Vagina (tissue), 2 donors: Measurements from ENCODE around the gene TFE3. TPM values are rescaled to one million over a fixed set of nuclear protein-coding genes. Genes with fewer than 3 reads are reported as not detected.
A peak's percentile ranks its signal among the peaks of the same experiment; 100 is the strongest.

ENCODE experiments used
- DNase-seq, 2 donors: peaks; one replicate each; pipeline ENCODE4 v3.0.0-alpha.2; 2017; ENCODE audit errors: extremely low spot score in 2 of 2
- H3K27ac ChIP-seq: fragments of 200-600 bp; sonication (generic); one replicate; pipeline ENCODE4 v1.5.1; 2019
- H3K27me3 ChIP-seq: fragments of 200-600 bp; sonication (generic); one replicate; pipeline ENCODE4 v1.5.1; 2019
- H3K36me3 ChIP-seq, 2 donors: fragments of 200-600 bp; sonication (generic); one replicate each; pipeline ENCODE4 v1.5.1; 2017 to 2019
- H3K4me1 ChIP-seq: fragments of 200-600 bp; sonication (generic); one replicate; pipeline ENCODE4 v1.5.1; 2019
- H3K4me3 ChIP-seq, 2 donors: fragments of 200-600 bp; sonication (generic); 1 replicate in 1 of 2; 2 replicates in 1 of 2; pipeline ENCODE4 v1.5.1; 2016 to 2019
- H3K9me3 ChIP-seq: fragments of 200-600 bp; sonication (generic); one replicate; pipeline ENCODE4 v1.5.1; 2019
- POLR2A ChIP-seq, 2 donors: fragments of 450-650 bp; IDR thresholded peaks; one replicate each; pipeline ENCODE4 v1.6.1; 2017; ENCODE audit warnings: antibody characterized with exemption in 2 of 2, mild to moderate bottlenecking in 2 of 2, moderate library complexity in 2 of 2
- POLR2AphosphoS5 ChIP-seq, 2 donors: sonication (generic); formaldehyde crosslinking; IDR thresholded peaks; one replicate each; pipeline ENCODE4 v1.9.0; 2017; ENCODE audit warnings: antibody characterized with exemption in 2 of 2, mild to moderate bottlenecking in 2 of 2, low read depth in 1 of 2; ENCODE audit not compliant: insufficient read depth in 1 of 2
- intact Hi-C: fragments of 100-400 bp; cut with DNase I; formaldehyde crosslinking; loops from one replicate; pipeline ENCODE4 v1.15.1; 2023
- total RNA-seq: library from RNA; depleted of rRNA; stranded (reverse); fragments of >200 nt; gene quantifications from one replicate; pipeline ENCODE4 v1.2.3, GENCODE V29; 2016
- TF ChIP-seq, protein P1 (sequence below), 3 experiments: fragments of 450-650 bp in 2 of 3; fragments of 200-600 bp in 1 of 3; sonication (generic) in 1 of 3; IDR thresholded peaks; one replicate each; pipeline ENCODE4 v1.5.1; 2017 to 2019; ENCODE audit warnings: antibody characterized with exemption in 3 of 3, mild to moderate bottlenecking in 2 of 3, moderate library complexity in 2 of 3

The TFE3 gene
- total RNA-seq, 1 donor from 2014 or later: 87.4 TPM

DNA sequence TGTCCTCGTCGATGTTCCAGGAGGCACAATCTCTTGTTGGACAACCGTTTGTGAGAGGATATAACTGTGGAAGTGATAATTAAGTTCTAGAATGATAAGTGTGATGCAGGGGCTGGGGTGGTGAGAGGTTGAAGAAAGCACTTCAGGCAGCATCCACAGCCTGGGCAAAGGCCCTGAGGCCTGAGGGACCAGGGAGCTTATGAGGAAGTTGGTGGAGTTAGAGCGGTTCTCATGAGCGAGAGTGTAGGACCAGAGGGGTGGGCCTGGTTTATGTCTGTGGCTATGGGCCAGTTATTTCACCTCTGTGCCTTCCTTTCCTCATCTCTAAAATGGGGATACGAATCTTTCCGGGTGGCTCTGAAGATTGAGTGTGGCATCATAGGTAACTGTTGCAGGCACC is 18.3 kb upstream of the TFE3 start:
- H3K27ac ChIP-seq: no peak overlapping the region
- no peak overlapping the region for H3K4me3 ChIP-seq
- peaks cover 4% of the 10 kb centered on the region for H3K4me1 ChIP-seq
- no peaks in the 10 kb centered on the region for H3K27me3 ChIP-seq
- peaks cover 0 to 5% of the 10 kb centered on the region in 2 donors for H3K36me3 ChIP-seq
- TF ChIP-seq, protein P1, sequence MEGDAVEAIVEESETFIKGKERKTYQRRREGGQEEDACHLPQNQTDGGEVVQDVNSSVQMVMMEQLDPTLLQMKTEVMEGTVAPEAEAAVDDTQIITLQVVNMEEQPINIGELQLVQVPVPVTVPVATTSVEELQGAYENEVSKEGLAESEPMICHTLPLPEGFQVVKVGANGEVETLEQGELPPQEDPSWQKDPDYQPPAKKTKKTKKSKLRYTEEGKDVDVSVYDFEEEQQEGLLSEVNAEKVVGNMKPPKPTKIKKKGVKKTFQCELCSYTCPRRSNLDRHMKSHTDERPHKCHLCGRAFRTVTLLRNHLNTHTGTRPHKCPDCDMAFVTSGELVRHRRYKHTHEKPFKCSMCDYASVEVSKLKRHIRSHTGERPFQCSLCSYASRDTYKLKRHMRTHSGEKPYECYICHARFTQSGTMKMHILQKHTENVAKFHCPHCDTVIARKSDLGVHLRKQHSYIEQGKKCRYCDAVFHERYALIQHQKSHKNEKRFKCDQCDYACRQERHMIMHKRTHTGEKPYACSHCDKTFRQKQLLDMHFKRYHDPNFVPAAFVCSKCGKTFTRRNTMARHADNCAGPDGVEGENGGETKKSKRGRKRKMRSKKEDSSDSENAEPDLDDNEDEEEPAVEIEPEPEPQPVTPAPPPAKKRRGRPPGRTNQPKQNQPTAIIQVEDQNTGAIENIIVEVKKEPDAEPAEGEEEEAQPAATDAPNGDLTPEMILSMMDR (IDR thresholded peaks at IDR 0.05): no peak
- TF ChIP-seq POLR2AphosphoS5 (IDR thresholded peaks at IDR 0.05; ENCODE audit: insufficient read depth in 1 of 2, low read depth in 1 of 2): no peak
- no peak for TF ChIP-seq POLR2A (IDR thresholded peaks at IDR 0.05)
- H3K9me3 ChIP-seq: no peaks in the 10 kb centered on the region
- intact Hi-C loops: no loop called here
- DNase-seq: no peak

DNA sequence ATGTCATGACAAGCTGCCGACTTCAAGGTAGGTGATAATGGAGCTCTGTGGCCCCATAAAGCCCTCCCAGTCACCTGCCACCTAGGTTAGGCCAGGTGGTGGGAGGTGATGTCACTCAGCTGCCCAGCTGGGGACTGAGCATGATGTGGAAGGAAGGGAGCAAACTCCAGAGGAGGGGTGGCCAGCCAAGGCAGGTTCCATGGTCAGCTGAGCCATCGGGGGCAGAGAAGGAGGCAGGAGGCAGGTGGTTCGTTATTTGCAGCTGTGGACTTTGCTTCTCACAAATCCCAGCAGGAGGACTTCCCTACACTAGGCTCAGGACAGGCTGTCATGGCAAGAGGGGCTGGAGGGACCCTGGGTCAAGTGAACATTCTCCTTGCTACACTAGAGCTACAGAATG is 17.8 kb upstream of the TFE3 start:
- TF ChIP-seq, protein P1 (IDR thresholded peaks at IDR 0.05): no peak
- TF ChIP-seq POLR2A (IDR thresholded peaks at IDR 0.05): no peak
- no peak for TF ChIP-seq POLR2AphosphoS5 (IDR thresholded peaks at IDR 0.05; ENCODE audit: insufficient read depth in 1 of 2, low read depth in 1 of 2)
- H3K27ac ChIP-seq: no peak overlapping the region
- no peaks in the 10 kb centered on the region for H3K27me3 ChIP-seq
- no peaks in the 10 kb centered on the region for H3K9me3 ChIP-seq
- no peak for DNase-seq
- intact Hi-C loops: no loop called here
- peaks cover 4% of the 10 kb centered on the region for H3K4me1 ChIP-seq
- peaks cover 0 to 5% of the 10 kb centered on the region in 2 donors for H3K36me3 ChIP-seq
- no peak overlapping the region for H3K4me3 ChIP-seq

DNA sequence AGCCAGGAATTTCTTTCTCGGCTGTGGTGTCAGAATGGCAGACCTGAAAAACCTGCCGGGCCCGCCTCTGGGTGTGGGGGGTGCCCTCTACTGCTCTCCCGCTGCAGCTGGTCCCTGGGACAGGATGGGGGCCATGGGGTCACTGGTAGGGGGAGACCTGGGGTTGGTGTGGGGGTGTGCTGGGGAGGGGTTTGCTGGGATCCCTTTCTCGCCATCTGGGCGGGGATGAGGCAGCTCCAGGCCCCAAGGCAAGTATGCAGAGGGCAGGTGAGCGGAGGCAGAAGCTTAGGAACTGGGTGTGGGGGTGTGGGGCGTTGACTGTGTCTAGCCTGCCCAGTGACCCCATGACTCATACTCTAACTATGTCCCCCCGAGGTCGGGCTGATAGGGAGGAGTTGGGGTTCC is 16.5 kb upstream of the TFE3 start:
- intact Hi-C loops: no loop called here

DNA sequence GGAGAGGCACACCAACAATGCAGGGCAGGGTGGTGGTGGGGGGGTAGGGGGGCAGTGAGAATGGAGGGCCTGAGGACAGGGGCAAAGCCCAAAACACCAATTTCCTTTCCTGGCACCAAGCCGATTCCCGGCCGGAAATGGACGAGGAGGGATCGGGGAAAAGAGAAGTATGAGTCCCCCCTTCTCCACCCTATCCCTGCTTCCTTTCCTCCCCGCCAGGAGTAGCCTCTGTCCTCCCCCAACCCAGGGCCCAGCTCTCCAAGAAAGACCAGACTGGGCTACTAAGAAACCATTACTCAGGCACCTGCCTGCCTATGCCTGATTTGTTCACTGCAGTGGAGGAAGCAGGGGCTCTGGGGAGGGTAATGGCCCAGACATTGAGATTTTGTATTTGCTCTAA is 16.0 kb upstream of the TFE3 start:
- H3K36me3 ChIP-seq: peaks cover 0 to 5% of the 10 kb centered on the region in 2 donors
- TF ChIP-seq, protein P1 (IDR thresholded peaks at IDR 0.05): no peak
- TF ChIP-seq POLR2A (IDR thresholded peaks at IDR 0.05) (no peak), POLR2AphosphoS5 (IDR thresholded peaks at IDR 0.05; ENCODE audit: insufficient read depth in 1 of 2, low read depth in 1 of 2) (no peak)
- H3K27me3 ChIP-seq: no peaks in the 10 kb centered on the region
- no peak for DNase-seq
- H3K4me3 ChIP-seq: peak overlapping the region in 1 of 2 donors; percentile 40
- H3K27ac ChIP-seq: peak overlapping the region; percentile 54
- H3K4me1 ChIP-seq: peaks cover 4% of the 10 kb centered on the region
- intact Hi-C loops: no loop called here
- H3K9me3 ChIP-seq: no peaks in the 10 kb centered on the region

More for the DNA sequence above, 16.5 kb upstream of the TFE3 start:
- no peaks in the 10 kb centered on the region for H3K27me3 ChIP-seq
- peak overlapping the region in 1 of 2 donors; percentile 40 for H3K4me3 ChIP-seq
- no peak for DNase-seq
- H3K36me3 ChIP-seq: peaks cover 0 to 5% of the 10 kb centered on the region in 2 donors
- H3K4me1 ChIP-seq: peaks cover 4% of the 10 kb centered on the region
- no peak overlapping the region for H3K27ac ChIP-seq
- no peaks in the 10 kb centered on the region for H3K9me3 ChIP-seq
- TF ChIP-seq POLR2A (IDR thresholded peaks at IDR 0.05) (no peak), POLR2AphosphoS5 (IDR thresholded peaks at IDR 0.05; ENCODE audit: insufficient read depth in 1 of 2, low read depth in 1 of 2) (no peak)
- TF ChIP-seq, protein P1 (IDR thresholded peaks at IDR 0.05): no peak

DNA sequence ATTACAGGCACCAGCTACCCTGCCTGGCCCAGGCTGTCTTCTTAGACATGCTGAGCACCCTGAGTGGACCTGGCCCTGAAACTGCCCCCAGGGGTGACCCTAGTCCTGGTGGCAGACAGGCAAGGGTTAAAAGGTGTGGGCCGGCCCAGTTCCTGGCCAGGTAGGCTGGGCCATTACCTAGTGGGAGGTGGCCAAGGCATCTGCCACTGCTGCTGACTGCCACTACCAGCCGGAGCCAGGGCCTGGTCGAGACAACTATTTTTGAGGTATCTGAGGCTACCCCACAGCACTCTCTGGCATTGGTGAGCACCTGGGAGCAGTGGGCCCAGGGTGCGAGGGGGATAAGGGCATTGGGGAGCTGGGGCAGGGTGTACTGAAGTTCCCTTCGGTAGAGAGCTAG is 15.6 kb upstream of the TFE3 start, which contains the start of gene CCDC120:
Gene CCDC120, plus strand, starts transcription at position 206 of the 400 bp plus-strand sequence. CDS start 3,043 bp downstream, outside the sequence.
- H3K27me3 ChIP-seq: no peaks in the 10 kb centered on the region
- no peak for DNase-seq
- TF ChIP-seq POLR2A (IDR thresholded peaks at IDR 0.05) (no peak), POLR2AphosphoS5 (IDR thresholded peaks at IDR 0.05; ENCODE audit: insufficient read depth in 1 of 2, low read depth in 1 of 2) (peak in 1 of 2 donors; percentile 21)
- intact Hi-C loops: no loop called here
- no peaks in the 10 kb centered on the region for H3K9me3 ChIP-seq
- H3K27ac ChIP-seq: peak within 1 kb of the TSS; percentile 54
- H3K4me3 ChIP-seq: peak within 1 kb of the TSS in 1 of 2 donors; percentile 40
- peaks cover 0 to 5% of the 10 kb centered on the region in 2 donors for H3K36me3 ChIP-seq
- H3K4me1 ChIP-seq: peaks cover 4% of the 10 kb centered on the region
